HCT116 (cell line): Measurements from ENCODE around the gene CELA2A.
"Not testable (repeated sequence)": the region's sequence is repeated elsewhere in the genome, so short reads cannot be mapped to it uniquely, and the experiment has no call there.

Experiments
- CBX3 ChIP-seq: IDR thresholded peaks from 2 replicates; pipeline ENCODE4 v1.6.1; 2012; ENCODE audit warnings: low read depth
- CEBPB ChIP-seq: IDR thresholded peaks from 2 replicates; pipeline ENCODE4 v1.6.1; 2012; ENCODE audit warnings: low read depth
- EGR1 ChIP-seq: IDR thresholded peaks from 2 replicates; pipeline ENCODE4 v1.6.1; 2012; ENCODE audit warnings: low read depth
- ELF1 ChIP-seq: IDR thresholded peaks from 2 replicates; pipeline ENCODE4 v1.6.1; 2012; ENCODE audit warnings: low read depth, borderline replicate concordance
- EZH2 ChIP-seq: fragments of 200-600 bp; sonication (generic); IDR thresholded peaks from 2 replicates; pipeline ENCODE4 v1.6.1; 2017; ENCODE audit warnings: antibody characterized with exemption, mixed run types
- EZH2phosphoT487 ChIP-seq: fragments of 200-600 bp; IDR thresholded peaks from 2 replicates; pipeline ENCODE4 v1.6.1; 2018; ENCODE audit warnings: antibody characterized with exemption, borderline replicate concordance
- POLR2A ChIP-seq: IDR thresholded peaks from 2 replicates; pipeline ENCODE4 v1.7.0; 2011; ENCODE audit warnings: borderline replicate concordance; ENCODE audit not compliant: insufficient read depth, insufficient read length; ENCODE audit errors: extremely low read depth
- POLR2AphosphoS5 ChIP-seq: IDR thresholded peaks from 2 replicates; pipeline ENCODE4 v1.6.1; 2011; ENCODE audit warnings: mild to moderate bottlenecking, low read depth, low read length, moderate library complexity
- RAD21 ChIP-seq: IDR thresholded peaks from 2 replicates; pipeline ENCODE4 v1.6.1; 2012; ENCODE audit warnings: low read depth, mild to moderate bottlenecking
- YY1 ChIP-seq: IDR thresholded peaks from 2 replicates; pipeline ENCODE4 v1.6.1; 2011; ENCODE audit warnings: low read length, low read depth, moderate library complexity, mild to moderate bottlenecking; ENCODE audit not compliant: insufficient replicate concordance; ENCODE audit errors: extremely low read depth
- ZNF274 ChIP-seq: fragments of 200-500 bp; sonication (Bioruptor generic); IDR thresholded peaks from 2 replicates; pipeline ENCODE4 v1.6.1; 2014; ENCODE audit warnings: mild to moderate bottlenecking, low read depth, low read length, inconsistent platforms
- TF ChIP-seq, protein P1 (sequence below), 3 experiments: fragments of 200-600 bp in 1 of 3; sonication (generic) in 1 of 3; IDR thresholded peaks in 2 of 3; conservative IDR thresholded peaks in 1 of 3; 2 replicates each; pipeline ENCODE4 v1.5.1; 2012 to 2017; ENCODE audit warnings: low read depth in 2 of 3, low read length in 2 of 3, antibody characterized with exemption in 1 of 3, borderline replicate concordance in 1 of 3, control low read depth in 1 of 3, mild to moderate bottlenecking in 1 of 3, mixed read lengths in 1 of 3, mixed run types in 1 of 3, moderate library complexity in 1 of 3; ENCODE audit not compliant: insufficient read depth in 1 of 3
- TF ChIP-seq, protein P2 (sequence below): IDR thresholded peaks from 2 replicates; pipeline ENCODE4 v1.6.1; 2012
- TF ChIP-seq, protein P3 (sequence below): IDR thresholded peaks from 2 replicates; pipeline ENCODE4 v1.6.1; 2012

DNA sequence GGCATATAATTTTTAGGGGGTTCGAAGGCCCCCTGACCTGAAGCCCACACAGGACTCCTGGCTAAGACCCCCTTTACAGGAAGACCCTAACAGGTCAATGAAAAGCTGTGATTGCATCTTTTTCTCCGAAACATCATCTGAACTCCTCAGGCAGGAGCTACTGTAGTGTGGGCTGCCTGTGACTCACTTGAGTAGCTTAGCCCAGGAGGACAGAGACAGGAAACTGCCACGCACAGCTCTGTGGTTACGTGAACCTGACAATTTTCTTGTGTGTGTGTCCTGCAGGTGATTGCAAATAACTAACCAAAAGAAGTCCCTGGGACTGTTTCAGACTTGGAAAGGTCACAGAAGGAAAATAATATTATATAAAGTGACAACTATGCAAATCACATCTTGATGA, 34.5 kb downstream of the CELA2A start:
- TF ChIP-seq RAD21, POLR2A, ZNF274, EGR1, YY1, ELF1, CEBPB, CBX3, EZH2, EZH2phosphoT487, POLR2AphosphoS5: not testable (repeated sequence)
- TF ChIP-seq, protein P1, sequence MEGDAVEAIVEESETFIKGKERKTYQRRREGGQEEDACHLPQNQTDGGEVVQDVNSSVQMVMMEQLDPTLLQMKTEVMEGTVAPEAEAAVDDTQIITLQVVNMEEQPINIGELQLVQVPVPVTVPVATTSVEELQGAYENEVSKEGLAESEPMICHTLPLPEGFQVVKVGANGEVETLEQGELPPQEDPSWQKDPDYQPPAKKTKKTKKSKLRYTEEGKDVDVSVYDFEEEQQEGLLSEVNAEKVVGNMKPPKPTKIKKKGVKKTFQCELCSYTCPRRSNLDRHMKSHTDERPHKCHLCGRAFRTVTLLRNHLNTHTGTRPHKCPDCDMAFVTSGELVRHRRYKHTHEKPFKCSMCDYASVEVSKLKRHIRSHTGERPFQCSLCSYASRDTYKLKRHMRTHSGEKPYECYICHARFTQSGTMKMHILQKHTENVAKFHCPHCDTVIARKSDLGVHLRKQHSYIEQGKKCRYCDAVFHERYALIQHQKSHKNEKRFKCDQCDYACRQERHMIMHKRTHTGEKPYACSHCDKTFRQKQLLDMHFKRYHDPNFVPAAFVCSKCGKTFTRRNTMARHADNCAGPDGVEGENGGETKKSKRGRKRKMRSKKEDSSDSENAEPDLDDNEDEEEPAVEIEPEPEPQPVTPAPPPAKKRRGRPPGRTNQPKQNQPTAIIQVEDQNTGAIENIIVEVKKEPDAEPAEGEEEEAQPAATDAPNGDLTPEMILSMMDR (IDR thresholded peaks at IDR 0.05 in 2 of 3, conservative IDR thresholded peaks at IDR 0.05 in 1 of 3; ENCODE audit: borderline replicate concordance in 1 of 3, insufficient read depth in 1 of 3, low read depth in 2 of 3, low read length in 2 of 3) = not testable (repeated sequence)
- TF ChIP-seq, protein P2, sequence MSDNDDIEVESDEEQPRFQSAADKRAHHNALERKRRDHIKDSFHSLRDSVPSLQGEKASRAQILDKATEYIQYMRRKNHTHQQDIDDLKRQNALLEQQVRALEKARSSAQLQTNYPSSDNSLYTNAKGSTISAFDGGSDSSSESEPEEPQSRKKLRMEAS = not testable (repeated sequence)
- TF ChIP-seq, protein P3, sequence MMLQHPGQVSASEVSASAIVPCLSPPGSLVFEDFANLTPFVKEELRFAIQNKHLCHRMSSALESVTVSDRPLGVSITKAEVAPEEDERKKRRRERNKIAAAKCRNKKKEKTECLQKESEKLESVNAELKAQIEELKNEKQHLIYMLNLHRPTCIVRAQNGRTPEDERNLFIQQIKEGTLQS = not testable (repeated sequence)
